Body of pancreas (tissue), 4 donors: Measurements from ENCODE around the gene CPNE2. TPM values are rescaled to one million over a fixed set of nuclear protein-coding genes. Genes with fewer than 3 reads are reported as not detected.

Source experiments
- ATAC-seq: fragments of 150-250 bp; one replicate; pipeline ENCODE4 v1.9.1; 2016
- DNase-seq, 4 donors: peaks; one replicate each; pipeline ENCODE4 v3.0.0-alpha.2; 2019
- H3K27ac ChIP-seq, 4 donors: fragments of 200-600 bp; sonication (generic); 1 replicate in 3 of 4; 2 replicates in 1 of 4; pipeline versions ENCODE4 v1.5.1 to v1.6.1; 2016 to 2019; ENCODE audit warnings: mild to moderate bottlenecking in 1 of 4, mixed read lengths in 1 of 4, moderate library complexity in 1 of 4
- H3K27me3 ChIP-seq, 2 donors: fragments of 200-600 bp; sonication (generic); one replicate each; pipeline ENCODE4 v1.6.0; 2016; ENCODE audit warnings: mild to moderate bottlenecking in 1 of 2
- H3K36me3 ChIP-seq, 2 donors: fragments of 200-600 bp; sonication (generic); replicated peaks in 1 of 2; 2 replicates each; pipeline ENCODE4 v1.5.1; 2016; ENCODE audit warnings: low read depth in 2 of 2; ENCODE audit not compliant: insufficient read depth in 1 of 2
- H3K4me1 ChIP-seq: fragments of 200-600 bp; sonication (generic); one replicate; pipeline ENCODE4 v1.6.0; 2016
- H3K4me3 ChIP-seq, 2 donors: fragments of 200-600 bp; sonication (generic); 1 replicate in 1 of 2; 2 replicates in 1 of 2; pipeline ENCODE4 v1.5.1; 2016 to 2019
- H3K9me3 ChIP-seq, 3 donors: fragments of 200-600 bp; sonication (generic); 1 replicate in 2 of 3; 2 replicates in 1 of 3; pipeline ENCODE4 v1.5.1; 2016
- POLR2A ChIP-seq, 3 donors: fragments of 450-650 bp; IDR thresholded peaks; one replicate each; pipeline ENCODE4 v1.6.1; 2016; ENCODE audit warnings: antibody characterized with exemption in 3 of 3, mild to moderate bottlenecking in 2 of 3
- WGBS, 2 donors: methylation state at CpG; one replicate each; pipeline ENCODE4 v1.1.5; 2017; 5-methylcytosine and 5-hydroxymethylcytosine counted together
- intact Hi-C: fragments of 100-400 bp; cut with DNase I; formaldehyde crosslinking; loops from one replicate; pipeline ENCODE4 v1.15.1; 2023
- total RNA-seq, 2 donors: library from RNA; depleted of rRNA; stranded (reverse); fragments of >200 nt; gene quantifications; one replicate each; pipeline ENCODE4 v1.1.0, GENCODE V29; 2016
- TF ChIP-seq, protein P1 (sequence below), 7 experiments: fragments of 450-650 bp in 4 of 7; fragments of 200-600 bp in 3 of 7; sonication (generic) in 3 of 7; IDR thresholded peaks; one replicate each; pipeline ENCODE4 v1.5.1; 2016 to 2019; ENCODE audit warnings: antibody characterized with exemption in 7 of 7

CPNE2 gene
- total RNA-seq, 2 donors from 2014 or later, result 8.8 to 16.5 TPM

DNA sequence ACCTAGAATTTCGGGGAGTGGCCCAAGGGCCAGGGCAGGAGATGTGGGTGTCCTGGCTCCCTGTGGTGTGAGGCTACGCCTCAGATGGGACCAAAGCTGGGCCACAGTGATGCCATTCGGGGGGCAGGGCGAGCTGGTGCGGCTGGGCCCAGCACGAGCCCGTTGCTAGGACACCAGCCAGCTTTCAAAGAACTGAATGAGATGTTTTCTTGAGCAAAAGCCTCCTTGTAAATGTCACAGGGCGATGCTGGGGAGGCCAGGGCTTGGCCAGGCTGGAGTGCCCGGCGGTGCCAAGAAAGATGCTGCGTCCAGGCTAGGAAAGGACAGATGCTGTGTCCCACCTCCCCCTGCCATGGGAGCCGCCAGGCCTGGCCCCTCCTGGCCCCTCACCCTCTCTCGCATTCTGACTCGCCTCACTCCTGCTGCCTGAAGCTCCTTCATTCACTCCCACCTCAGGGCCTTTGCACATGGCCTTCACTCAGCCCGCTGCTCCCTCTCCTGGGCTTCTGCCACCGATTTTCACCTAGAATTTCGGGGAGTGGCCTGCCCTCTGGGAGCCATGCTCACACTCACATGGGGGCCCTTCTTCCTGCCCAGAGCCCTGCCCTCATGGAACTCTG, 39.1 kb downstream of the CPNE2 start:
- TF ChIP-seq POLR2A (IDR thresholded peaks at IDR 0.05), result no peak
- TF ChIP-seq, protein P1, sequence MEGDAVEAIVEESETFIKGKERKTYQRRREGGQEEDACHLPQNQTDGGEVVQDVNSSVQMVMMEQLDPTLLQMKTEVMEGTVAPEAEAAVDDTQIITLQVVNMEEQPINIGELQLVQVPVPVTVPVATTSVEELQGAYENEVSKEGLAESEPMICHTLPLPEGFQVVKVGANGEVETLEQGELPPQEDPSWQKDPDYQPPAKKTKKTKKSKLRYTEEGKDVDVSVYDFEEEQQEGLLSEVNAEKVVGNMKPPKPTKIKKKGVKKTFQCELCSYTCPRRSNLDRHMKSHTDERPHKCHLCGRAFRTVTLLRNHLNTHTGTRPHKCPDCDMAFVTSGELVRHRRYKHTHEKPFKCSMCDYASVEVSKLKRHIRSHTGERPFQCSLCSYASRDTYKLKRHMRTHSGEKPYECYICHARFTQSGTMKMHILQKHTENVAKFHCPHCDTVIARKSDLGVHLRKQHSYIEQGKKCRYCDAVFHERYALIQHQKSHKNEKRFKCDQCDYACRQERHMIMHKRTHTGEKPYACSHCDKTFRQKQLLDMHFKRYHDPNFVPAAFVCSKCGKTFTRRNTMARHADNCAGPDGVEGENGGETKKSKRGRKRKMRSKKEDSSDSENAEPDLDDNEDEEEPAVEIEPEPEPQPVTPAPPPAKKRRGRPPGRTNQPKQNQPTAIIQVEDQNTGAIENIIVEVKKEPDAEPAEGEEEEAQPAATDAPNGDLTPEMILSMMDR (IDR thresholded peaks at IDR 0.05), result no peak
- Histone ChIP-seq H3K9me3 (no peaks in the 10 kb centered on the region), H3K4me3 (no peak overlapping the region), H3K27ac (no peak overlapping the region), H3K36me3 (no peaks in the 10 kb centered on the region), H3K27me3 (no peaks in the 10 kb centered on the region), H3K4me1 (no peaks in the 10 kb centered on the region)
- intact Hi-C loops, result no loop called here
- ATAC-seq (no peak), DNase-seq (no peak)
- 84% methylated on average over 9 to 17 of the region's 17 CpGs for WGBS, 2 donors

GRCh38 chr16:57132470-57132869, 40.1 kb downstream of the CPNE2 start:
- Histone ChIP-seq H3K4me1 (no peaks in the 10 kb centered on the region), H3K27me3 (no peaks in the 10 kb centered on the region)
- peak; percentile 70 for ATAC-seq

GRCh38 chr16:57133031-57133430, 40.6 kb downstream of the CPNE2 start:
- intact Hi-C loops, result no loop called here
- Histone ChIP-seq H3K36me3 (no peaks in the 10 kb centered on the region), H3K4me1 (no peaks in the 10 kb centered on the region), H3K4me3 (no peak overlapping the region), H3K27me3 (no peaks in the 10 kb centered on the region), H3K9me3 (no peaks in the 10 kb centered on the region), H3K27ac (no peak overlapping the region)
- DNase-seq, result no peak
- TF ChIP-seq POLR2A (IDR thresholded peaks at IDR 0.05), result no peak
- TF ChIP-seq, protein P1 (IDR thresholded peaks at IDR 0.05), result no peak
- no peak for ATAC-seq
- WGBS, 2 donors, result 66 to 100% methylated on average over 1 to 4 of the region's 4 CpGs

More at GRCh38 chr16:57132470-57132869, 40.1 kb downstream of the CPNE2 start:
- no peak overlapping the region for H3K4me3 ChIP-seq
- peak overlapping the region in 1 of 4 donors; percentile 5 for H3K27ac ChIP-seq
- WGBS, 2 donors, result 88% methylated on average over 1 of the region's 1 CpG; no CpG with 5 or more reads in 1 of the 2 donors
- intact Hi-C loops, result no loop called here
- H3K36me3 ChIP-seq, result no peaks in the 10 kb centered on the region
- TF ChIP-seq, protein P1 (IDR thresholded peaks at IDR 0.05), result no peak
- TF ChIP-seq POLR2A (IDR thresholded peaks at IDR 0.05), result no peak
- no peaks in the 10 kb centered on the region for H3K9me3 ChIP-seq
- peak; percentile 22 to 45 (median 34) for DNase-seq

GRCh38 chr16:57133886-57134285, 41.5 kb downstream of the CPNE2 start:
- H3K9me3 ChIP-seq, result no peaks in the 10 kb centered on the region
- ATAC-seq (no peak), DNase-seq (no peak)
- H3K4me3 ChIP-seq, result no peak overlapping the region
- 83 to 96% methylated on average over 9 to 10 of the region's 10 CpGs for WGBS, 2 donors
- H3K27ac ChIP-seq, result no peak overlapping the region
- no peak for TF ChIP-seq POLR2A (IDR thresholded peaks at IDR 0.05)
- TF ChIP-seq, protein P1 (IDR thresholded peaks at IDR 0.05), result no peak
- no peaks in the 10 kb centered on the region for H3K36me3 ChIP-seq
- intact Hi-C loops, result no loop called here
- H3K27me3 ChIP-seq, result no peaks in the 10 kb centered on the region
- H3K4me1 ChIP-seq, result no peaks in the 10 kb centered on the region

- Histone ChIP-seq H3K9me3 (no peaks in the 10 kb centered on the region), H3K4me3 (no peak overlapping the region), H3K36me3 (no peaks in the 10 kb centered on the region), H3K27ac (no peak overlapping the region), H3K4me1 (no peaks in the 10 kb centered on the region), H3K27me3 (no peaks in the 10 kb centered on the region)
- ATAC-seq (no peak), DNase-seq (no peak)
- 76 to 79% methylated on average over 2 of the region's 2 CpGs for WGBS, 2 donors
- no peak for TF ChIP-seq POLR2A (IDR thresholded peaks at IDR 0.05)
- TF ChIP-seq, protein P1 (IDR thresholded peaks at IDR 0.05), result no peak
- intact Hi-C loops, result no loop called here
Measured at GRCh38 chr16:57134982-57135381, 42.6 kb downstream of the CPNE2 start.
